GM12873 (cell line): ENCODE measurements around the gene GLB1L3.

Experiments
- TF ChIP-seq, protein P1 (sequence below): IDR thresholded peaks from 2 replicates; pipeline ENCODE4 v1.5.1; 2012; ENCODE audit warnings: low read depth, mild to moderate bottlenecking, moderate library complexity, low read length, control low read depth; ENCODE audit not compliant: insufficient read depth; ENCODE audit errors: missing control alignments

The GLB1L3 gene

DNA sequence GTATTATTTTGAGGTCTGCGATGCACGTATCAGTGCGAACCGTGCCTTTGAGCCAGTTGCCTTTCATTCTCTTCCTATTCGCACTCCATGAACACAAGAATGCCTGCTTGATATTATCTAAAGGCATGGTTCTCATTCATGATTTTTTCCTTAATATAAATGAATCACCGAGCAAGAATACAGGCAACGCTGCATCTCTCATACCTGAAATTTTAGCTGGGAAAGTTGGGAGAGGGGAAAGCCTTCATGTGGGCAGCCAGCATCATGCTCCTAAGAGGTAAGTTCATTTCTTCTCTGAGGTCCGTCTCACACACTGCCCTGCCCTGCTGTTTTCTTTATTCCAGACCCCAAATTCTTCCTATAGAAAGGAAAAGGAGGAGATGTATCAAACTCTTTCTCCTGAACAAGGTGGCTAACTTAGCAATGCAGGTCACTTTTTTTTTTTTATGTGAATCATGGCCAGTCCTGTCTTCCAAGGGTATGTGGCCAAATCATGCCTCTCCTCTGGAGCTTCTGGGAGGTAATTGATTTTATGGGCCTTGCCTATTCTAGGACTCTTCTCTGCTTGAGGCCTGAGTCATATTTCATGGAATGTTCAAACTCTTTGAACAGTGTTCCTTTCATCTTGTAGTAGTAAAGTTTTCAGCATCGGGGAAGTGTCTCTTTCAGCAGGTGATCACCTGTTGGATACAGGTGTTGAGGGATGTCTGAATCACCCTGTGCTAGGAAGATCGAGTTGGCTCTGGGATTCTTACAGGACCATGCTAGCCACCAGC lies 58.8 kb downstream of the GLB1L3 start:
- TF ChIP-seq, protein P1, sequence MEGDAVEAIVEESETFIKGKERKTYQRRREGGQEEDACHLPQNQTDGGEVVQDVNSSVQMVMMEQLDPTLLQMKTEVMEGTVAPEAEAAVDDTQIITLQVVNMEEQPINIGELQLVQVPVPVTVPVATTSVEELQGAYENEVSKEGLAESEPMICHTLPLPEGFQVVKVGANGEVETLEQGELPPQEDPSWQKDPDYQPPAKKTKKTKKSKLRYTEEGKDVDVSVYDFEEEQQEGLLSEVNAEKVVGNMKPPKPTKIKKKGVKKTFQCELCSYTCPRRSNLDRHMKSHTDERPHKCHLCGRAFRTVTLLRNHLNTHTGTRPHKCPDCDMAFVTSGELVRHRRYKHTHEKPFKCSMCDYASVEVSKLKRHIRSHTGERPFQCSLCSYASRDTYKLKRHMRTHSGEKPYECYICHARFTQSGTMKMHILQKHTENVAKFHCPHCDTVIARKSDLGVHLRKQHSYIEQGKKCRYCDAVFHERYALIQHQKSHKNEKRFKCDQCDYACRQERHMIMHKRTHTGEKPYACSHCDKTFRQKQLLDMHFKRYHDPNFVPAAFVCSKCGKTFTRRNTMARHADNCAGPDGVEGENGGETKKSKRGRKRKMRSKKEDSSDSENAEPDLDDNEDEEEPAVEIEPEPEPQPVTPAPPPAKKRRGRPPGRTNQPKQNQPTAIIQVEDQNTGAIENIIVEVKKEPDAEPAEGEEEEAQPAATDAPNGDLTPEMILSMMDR, result no peak

DNA sequence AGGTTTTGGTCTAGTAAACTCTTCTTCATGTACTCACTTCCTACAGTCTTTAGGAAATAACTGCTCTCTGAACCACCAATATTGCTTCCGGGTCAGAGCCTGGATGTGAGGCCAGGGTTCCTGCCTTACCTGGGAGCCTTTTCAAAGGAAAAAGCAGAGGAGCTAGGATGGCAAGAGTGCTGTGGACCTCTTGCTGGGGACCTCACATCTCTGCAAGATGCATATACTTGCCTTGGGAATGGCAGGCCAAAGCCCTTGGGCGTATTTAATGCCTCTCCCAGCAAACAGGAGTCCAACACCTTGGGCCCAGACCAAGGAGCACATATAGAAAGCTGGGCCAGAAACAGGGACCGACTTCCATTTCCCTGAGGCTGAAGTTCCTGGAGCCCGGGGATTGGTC lies 60.9 kb downstream of the GLB1L3 start:
- TF ChIP-seq, protein P1, result no peak

DNA sequence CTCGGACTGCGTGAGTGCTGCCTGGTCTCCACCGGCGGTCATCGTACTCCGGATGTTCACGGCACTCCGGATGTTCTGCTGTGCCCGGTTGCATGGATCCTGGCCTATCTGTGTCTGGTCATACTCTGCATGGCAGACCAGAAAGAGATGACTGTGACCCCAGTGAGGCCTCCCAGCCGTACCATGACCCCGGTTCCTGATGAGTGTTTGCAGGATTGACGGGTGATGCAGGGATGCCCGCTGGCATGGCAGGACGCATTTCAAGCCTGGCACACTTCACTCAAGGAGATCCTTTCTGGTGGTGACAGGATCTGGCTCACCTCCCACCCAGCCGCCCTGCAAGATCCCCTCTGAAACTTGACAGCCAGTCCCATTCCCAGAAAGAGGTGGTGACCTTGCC lies 61.9 kb downstream of the GLB1L3 start:
- TF ChIP-seq, protein P1, result no peak

DNA sequence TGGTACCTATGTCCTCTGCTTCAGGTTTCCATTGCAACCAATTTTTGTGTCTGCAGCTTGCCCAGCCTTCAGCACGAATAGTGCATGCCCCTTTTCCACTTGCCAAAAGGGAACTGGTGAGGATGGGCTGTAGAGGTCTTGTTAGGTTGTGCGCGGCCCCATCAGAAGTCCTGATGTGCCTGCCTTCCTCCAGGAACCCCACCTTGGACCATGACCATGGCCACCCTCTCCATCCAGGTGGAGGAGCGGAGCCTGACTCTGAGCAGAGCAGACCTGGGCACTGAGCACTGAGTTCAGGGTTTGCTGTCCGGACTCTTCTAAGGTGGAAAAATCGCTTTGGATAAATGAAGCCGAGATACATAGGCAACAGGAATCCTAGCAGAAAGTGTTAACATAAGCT lies 62.5 kb downstream of the GLB1L3 start:
- TF ChIP-seq, protein P1, result no peak

DNA sequence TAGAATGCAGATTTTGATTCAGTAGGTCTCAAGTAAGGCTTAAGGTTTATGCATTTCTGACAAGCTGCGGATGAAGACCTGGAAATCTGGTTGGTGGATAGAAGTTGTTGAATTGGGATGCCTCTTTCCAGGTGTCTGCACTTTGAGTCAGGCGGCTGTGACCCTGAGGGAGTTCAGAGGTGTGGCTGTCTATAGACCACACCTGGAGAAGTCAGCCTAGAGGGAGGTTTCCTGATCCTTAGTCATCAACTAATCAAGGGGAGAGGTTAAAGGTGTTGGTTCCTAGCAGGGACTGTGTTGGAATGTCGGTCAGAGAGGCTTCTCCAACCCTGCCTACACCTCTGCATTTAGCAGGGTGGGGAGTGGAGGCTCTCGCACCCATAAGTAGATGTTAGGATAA lies 63.6 kb downstream of the GLB1L3 start:
- TF ChIP-seq, protein P1, result no peak

DNA sequence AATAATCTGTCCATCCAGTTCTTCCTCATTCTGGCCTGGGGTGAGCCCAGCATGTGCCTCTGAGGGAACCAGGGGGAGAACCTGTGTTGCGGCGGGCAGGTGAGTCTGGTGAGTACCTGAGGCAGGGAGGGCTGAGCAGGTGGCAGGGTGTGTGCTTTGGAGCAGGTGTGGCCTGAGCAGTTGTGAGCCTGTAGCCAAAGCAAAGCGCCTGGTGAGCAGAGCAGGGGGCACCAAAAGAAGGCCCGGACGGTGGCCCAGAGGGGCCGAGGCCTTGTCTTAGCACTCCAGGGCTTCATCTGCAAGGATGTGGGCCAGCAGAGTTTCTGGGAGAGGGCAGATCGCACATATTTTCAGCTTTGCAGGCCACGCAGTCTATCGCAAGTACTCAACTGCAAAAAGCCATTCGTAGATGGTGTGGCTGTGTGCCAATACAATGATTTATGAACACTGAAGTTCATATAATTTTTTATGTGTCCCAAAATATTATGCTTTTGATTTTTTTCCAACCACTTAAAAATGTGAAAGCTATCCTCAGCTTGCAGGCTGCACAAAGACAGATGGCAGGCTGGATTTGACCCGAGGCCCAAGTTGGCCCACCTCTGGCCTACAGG lies 64.3 kb downstream of the GLB1L3 start:
- TF ChIP-seq, protein P1, result no peak

DNA sequence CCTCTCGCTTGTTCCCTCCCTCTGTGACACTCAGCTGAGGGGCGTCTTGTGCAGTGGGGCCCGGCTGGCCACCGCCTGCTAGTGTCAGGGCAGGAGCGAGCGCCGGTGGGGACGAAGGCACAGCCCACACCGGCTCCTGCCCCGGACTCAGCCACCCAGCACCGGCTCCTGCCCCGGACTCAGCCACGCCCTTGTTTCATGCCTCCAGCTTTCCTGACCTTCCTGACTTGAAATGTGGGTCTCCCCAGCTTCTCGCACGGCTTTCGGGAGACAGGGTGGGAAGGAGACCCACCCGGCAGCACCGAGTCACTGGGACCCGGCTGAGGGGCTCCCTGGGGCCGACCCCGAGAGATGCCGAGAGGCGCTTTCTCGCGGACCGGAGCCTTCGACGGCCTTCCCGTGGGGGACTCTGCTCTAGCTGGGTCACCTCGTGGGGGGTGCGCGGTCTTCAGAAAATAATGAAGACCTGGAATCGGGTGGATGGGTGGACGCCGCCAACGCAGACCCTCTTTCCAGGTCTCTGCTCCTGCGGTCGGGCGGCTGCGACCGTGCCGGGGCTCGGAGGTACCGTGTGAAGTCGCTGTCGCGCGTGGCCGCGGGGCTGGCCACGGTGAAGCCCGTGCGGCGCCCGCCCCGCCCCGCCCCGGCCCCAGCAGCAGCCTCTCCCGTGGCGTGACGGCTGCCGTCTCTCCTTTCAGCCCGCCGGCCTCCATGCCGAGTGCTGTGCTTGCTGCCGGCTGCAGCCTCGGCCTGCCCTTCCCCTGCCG lies 65.8 kb downstream of the GLB1L3 start:
- TF ChIP-seq, protein P1, result no peak
